GM19438 (cell line): ENCODE data around the gene COL5A1.

ENCODE experiments used
- ATAC-seq: cut with Tn5 transposase; IDR thresholded peaks from one replicate; pipeline ENCODE4 v1.9.1; 2021; ENCODE audit warnings: low read depth; ENCODE audit not compliant: unreplicated experiment

COL5A1 gene

GRCh38 chr9:134861595-134862334, 220.2 kb downstream of the COL5A1 start:
- no peak for ATAC-seq

DNA sequence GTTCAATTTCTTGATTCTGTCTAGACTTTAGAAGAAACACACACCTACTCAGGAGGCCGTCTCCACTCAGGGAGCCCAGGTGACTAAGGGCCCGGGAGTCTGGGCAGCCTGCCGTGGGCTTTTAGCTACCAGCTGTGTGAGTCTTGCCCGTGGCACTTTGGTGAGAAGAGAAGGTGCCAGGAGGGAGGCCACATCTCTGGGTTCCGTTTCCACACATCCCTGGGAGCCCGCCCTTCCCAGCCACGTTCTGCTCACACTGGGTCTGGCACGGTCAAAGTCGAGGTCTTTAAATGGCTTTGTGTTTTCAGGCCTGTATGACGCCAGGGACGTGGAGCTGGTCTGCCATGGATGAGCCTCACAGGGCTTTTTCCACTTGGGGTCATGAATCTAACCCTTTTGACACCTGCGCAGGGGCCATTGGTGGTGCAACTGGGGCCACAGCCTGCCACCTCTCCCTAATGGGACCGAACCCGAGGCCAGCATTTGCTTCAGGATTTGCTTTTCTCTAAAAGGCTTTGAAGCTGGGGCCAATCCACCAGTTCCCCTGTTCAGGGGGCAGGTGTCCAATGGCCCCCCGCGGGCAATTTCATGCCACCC, 221.8 kb downstream of the COL5A1 start:
- ATAC-seq: no peak

DNA sequence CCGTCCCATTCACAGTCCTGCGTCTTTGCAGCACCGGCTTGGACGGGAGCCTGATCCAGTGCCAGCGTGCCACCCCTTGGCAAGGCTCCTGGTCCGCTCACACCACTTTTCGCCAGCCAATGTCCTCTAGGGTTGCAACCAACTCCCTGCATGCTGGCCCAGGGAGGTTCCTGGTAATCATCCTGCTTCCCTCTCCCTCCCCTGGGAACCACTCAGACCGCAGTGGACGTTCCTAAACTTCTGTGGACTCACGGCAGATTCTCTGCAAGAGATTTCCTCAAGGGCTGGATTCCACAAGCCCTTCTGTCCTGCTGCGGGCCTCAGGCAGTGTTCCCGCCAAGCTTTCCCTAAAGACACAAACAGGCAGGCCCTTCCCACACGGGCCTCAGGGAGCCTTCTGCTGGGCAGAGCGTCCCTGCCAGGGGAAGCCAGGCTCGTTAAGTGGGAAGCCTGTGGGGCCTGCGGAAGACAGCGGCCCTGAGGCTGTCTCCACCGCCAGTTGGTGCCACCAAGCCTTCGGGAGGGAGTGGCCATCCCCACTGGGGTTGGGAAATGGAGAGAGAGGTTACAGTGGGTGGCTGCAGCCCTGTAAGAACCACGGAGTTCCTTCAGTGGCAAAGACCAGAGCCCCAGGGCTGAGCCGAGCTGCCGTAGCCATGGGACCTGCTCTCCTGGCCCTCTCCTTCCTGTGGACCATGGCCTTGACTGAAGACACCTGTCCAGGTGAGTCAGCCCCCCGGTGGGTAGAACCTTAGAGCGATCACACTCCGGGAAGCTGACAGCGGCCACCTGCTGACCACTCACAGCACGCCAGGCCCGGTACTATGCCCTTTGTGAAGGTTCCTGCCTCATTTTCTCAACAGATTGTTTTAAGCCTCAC, 222.6 kb downstream of the COL5A1 start:
- no peak for ATAC-seq

- no peak for ATAC-seq
These were observed 223.2 kb downstream of the COL5A1 start for GRCh38 chr9:134864821-134865190.

GRCh38 chr9:134867917-134868750, 226.5 kb downstream of the COL5A1 start:
- ATAC-seq: no peak

DNA sequence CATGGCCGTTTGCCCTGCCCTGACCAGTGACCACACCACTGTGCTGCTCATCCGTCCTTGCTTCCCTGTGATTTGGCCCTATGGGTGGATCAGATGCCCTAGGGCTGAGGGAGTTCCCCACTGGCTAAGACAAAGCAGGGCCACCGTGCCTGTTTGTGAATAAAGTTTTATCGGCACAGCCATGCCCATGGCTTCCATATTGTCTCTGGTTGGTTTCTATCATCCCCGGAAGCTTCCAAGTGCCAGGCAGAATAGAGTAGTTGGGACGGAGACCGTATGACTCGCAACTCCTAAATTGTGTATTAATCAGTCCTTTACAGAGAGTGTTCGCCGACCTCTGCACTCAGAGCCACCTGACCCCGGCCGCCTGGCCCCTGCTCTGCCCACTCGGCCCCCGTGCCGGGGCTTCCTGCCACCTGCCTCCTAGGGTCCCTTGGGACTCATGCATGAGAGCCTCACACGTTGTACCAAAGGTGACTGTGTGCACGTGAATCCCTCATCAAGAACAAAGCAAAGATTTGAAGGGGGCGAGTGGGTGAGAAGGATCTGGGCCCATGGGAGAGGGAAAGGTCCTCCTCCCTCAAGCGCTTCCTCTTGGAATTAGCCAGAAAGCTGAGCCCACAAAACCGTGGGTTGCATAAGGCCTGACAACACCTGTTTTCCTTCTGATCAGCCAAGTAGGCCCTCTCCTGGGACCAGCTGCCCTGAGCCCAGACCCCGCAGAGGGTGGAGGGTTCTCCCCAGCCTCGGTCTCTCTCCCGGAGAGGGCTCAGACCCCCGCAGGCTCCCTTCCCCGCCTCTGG, 227.3 kb downstream of the COL5A1 start:
- ATAC-seq: no peak

DNA sequence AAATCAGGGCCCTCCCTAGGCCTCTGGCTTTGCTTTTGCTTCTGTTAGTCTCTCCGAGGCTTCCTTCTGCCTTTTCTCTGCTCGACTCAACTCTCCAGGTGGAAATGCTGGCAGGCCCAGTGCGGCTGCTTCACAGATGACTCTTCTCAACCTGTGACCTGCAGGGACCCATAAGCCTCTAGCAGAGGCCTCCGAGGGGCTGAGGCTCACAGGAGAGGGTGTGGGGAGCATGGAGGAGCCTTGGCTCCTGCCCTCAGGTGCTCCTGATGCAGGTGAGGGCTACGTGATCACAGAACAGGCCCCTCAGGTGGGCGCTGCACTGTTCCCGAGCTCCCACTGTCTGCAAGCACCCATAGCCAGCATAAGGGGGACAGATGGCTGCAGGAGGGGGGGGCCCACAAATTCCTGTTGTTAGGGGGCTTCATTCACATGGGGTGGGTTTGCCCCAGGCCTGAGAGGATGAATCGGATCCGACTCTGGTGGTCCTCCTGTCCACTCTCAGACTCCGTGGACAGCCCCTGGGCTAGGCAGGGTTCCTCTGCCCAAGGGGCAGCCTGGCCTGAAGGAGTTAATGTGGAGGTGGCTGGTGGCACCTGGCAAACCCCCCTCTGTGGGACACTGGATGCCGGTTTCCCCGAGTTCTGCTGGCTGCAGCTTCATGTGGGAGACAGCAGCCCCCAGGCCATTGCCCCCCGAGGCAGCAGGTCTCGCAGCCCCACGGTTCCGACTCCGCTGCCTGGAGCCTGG, 228.1 kb downstream of the COL5A1 start:
- ATAC-seq: no peak

- no peak for ATAC-seq
These were observed 228.7 kb downstream of the COL5A1 start for GRCh38 chr9:134870301-134870694.

GRCh38 chr9:134870746-134871662, 229.4 kb downstream of the COL5A1 start:
- ATAC-seq: no peak

GRCh38 chr9:134871697-134872340, 230.2 kb downstream of the COL5A1 start:
- ATAC-seq: no peak

GRCh38 chr9:134872482-134873231, 231.1 kb downstream of the COL5A1 start:
- ATAC-seq: no peak

- ATAC-seq: no peak
These were observed 233.8 kb downstream of the COL5A1 start for GRCh38 chr9:134875371-134875770.

- no peak for ATAC-seq
These were observed 235.9 kb downstream of the COL5A1 start for GRCh38 chr9:134877541-134877940.

DNA sequence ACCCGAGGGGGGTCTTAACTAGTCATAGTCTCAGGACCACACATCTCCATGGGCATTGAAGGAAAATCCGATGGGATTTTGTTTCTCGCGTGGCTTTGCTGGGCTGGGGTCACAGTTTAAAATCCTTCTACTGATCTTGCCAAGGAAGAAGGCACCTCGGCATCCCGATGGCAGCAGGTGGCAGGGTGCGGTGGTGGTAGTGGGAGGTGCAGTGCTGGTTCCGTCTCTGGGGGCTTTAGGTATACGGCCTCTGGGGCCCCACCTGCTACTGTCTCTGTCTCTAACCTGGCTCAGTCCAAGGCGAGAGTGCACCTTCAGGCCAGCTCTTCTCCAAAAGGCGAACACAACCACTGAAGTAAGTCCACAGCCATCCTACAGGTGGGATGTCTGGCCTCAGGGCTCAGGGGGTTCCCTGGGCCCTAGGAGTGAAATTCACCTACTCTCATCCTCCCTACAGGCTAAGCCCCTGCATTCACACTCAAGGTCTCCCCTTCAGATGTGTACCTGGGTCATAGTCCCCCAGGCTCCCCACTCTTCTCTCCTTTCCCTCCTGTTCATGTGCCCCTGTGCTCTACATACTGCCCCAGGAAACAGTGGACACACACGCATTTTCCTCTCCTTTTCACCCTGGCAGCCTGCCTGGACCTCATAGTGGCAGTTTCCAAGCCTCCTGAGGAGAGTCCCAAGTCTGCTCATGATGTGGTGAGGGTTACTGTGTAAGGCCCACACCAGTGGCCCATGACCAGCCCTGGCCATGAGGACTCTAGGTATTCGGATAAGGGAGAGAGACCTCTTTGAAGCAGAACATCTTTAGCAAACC, 238.3 kb downstream of the COL5A1 start:
- ATAC-seq: no peak

DNA sequence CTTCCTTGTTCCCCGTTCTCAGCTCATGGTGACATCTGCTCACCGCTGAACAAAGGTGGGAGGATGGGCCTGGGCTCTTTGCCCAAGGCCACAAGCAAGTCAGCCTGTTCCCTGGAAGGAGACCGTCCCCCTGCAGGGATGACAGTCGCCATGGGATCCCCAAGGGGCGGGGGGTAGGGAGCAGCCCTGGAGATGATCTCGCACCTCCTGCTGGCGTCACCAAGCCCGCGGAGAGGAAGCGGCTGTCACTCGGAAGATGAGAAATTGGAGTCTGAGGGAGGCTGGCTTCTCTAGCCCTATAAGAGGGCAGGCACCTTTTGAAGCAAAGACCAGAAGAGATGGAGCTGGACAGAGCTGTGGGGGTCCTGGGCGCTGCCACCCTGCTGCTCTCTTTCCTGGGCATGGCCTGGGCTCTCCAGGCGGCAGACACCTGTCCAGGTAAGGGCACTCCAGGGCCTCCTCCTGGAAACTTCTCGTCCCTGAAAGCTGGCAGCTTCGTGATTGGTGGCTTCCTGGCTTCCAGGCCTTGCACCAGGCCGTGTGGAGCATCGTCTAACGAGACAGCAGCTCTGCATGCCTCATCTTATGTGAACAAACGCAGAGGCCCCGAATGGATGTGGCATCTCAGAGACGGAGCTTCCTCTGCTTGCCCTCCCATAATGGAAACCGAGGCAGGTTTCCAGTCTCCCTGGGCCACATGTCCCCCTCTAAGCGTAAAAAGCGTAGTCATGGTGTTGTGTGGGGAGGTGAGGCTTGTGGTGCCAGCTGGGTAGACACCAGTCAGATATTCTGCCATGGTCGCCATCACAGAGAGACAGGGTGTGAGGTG, 239.1 kb downstream of the COL5A1 start, which contains the start of gene FCN2:
FCN2 (plus strand) TSS at position 327 of the 829 bp plus-strand sequence; CDS start at position 339, 12 bp downstream.
- no peak for ATAC-seq
